Trophoblast cell (in vitro differentiated cells and primary cell): ENCODE measurements around the gene EGLN3.
"Not testable (repeated sequence)": the region's sequence is repeated elsewhere in the genome, so short reads cannot be mapped to it uniquely, and the experiment has no call there.

ENCODE experiments used
- DNase-seq, 2 donors: peaks; one replicate each; pipeline ENCODE4 v3.0.0-alpha.2; 2016
- H2AFZ ChIP-seq: 2 replicates; pipeline ENCODE4 v1.6.1; 2013; ENCODE audit warnings: low read length, moderate library complexity, mild to moderate bottlenecking; ENCODE audit not compliant: insufficient read depth, poor library complexity
- H2AK5ac ChIP-seq: 2 replicates; pipeline ENCODE4 v1.6.1; 2013; ENCODE audit warnings: mild to moderate bottlenecking, low read length
- H2BK120ac ChIP-seq: 2 replicates; pipeline ENCODE4 v1.6.1; 2013; ENCODE audit warnings: low read length, mild to moderate bottlenecking, moderate library complexity; ENCODE audit not compliant: insufficient read depth, poor library complexity
- H2BK12ac ChIP-seq: 2 replicates; pipeline ENCODE4 v1.6.1; 2013; ENCODE audit warnings: mild to moderate bottlenecking, low read length, moderate library complexity
- H2BK5ac ChIP-seq: 2 replicates; pipeline ENCODE4 v1.6.1; 2013; ENCODE audit warnings: low read length, low read depth, moderate library complexity, mild to moderate bottlenecking; ENCODE audit not compliant: poor library complexity
- H3K14ac ChIP-seq: 2 replicates; pipeline ENCODE4 v1.6.1; 2013; ENCODE audit warnings: mild to moderate bottlenecking, low read length
- H3K18ac ChIP-seq: 2 replicates; pipeline ENCODE4 v1.6.1; 2013; ENCODE audit warnings: mild to moderate bottlenecking, low read length
- H3K23ac ChIP-seq: 2 replicates; pipeline ENCODE4 v1.6.1; 2013; ENCODE audit warnings: low read length
- H3K27ac ChIP-seq: 2 replicates; pipeline ENCODE4 v1.5.1; 2013; ENCODE audit warnings: low read depth, mild to moderate bottlenecking, inconsistent platforms, low read length, moderate library complexity
- H3K27me3 ChIP-seq: 2 replicates; pipeline ENCODE4 v1.6.1; 2013; ENCODE audit warnings: inconsistent platforms, mild to moderate bottlenecking, low read length, moderate library complexity; ENCODE audit not compliant: insufficient read depth
- H3K36me3 ChIP-seq, 2 experiments: 1 replicate in 1 of 2; 2 replicates in 1 of 2; pipeline ENCODE4 v1.6.1; 2013; ENCODE audit warnings: low read length in 2 of 2, mild to moderate bottlenecking in 2 of 2, moderate library complexity in 1 of 2; ENCODE audit not compliant: insufficient read depth in 2 of 2, control insufficient read depth in 1 of 2
- H3K4ac ChIP-seq: 2 replicates; pipeline ENCODE4 v1.6.1; 2013; ENCODE audit warnings: low read depth, mild to moderate bottlenecking, low read length, moderate library complexity
- H3K4me1 ChIP-seq, 2 experiments: 1 replicate in 1 of 2; 2 replicates in 1 of 2; pipeline ENCODE4 v1.6.1; 2013; ENCODE audit warnings: low read length in 2 of 2, mild to moderate bottlenecking in 2 of 2, moderate library complexity in 1 of 2; ENCODE audit not compliant: insufficient read depth in 2 of 2, control insufficient read depth in 1 of 2
- H3K4me2 ChIP-seq: 2 replicates; pipeline ENCODE4 v1.6.1; 2013; ENCODE audit warnings: inconsistent platforms, mild to moderate bottlenecking, low read length, moderate library complexity
- H3K4me3 ChIP-seq: 2 replicates; pipeline ENCODE4 v1.5.1; 2013; ENCODE audit warnings: mild to moderate bottlenecking, low read depth, low read length, inconsistent platforms
- H3K79me1 ChIP-seq: one replicate; pipeline ENCODE4 v1.6.1; 2013; ENCODE audit warnings: low read length
- H3K79me2 ChIP-seq: 2 replicates; pipeline ENCODE4 v1.6.1; 2013; ENCODE audit warnings: low read length, mild to moderate bottlenecking; ENCODE audit not compliant: control insufficient read depth, insufficient read depth, poor library complexity
- H3K9ac ChIP-seq: 2 replicates; pipeline ENCODE4 v1.6.1; 2013; ENCODE audit warnings: mild to moderate bottlenecking, low read length
- H3K9me3 ChIP-seq: 2 replicates; pipeline ENCODE4 v1.6.1; 2013; ENCODE audit warnings: low read depth, mild to moderate bottlenecking, control low read depth, inconsistent platforms, low read length; ENCODE audit not compliant: insufficient read depth
- H4K12ac ChIP-seq: 2 replicates; pipeline ENCODE4 v1.6.1; 2013; ENCODE audit warnings: low read depth, mild to moderate bottlenecking, low read length, moderate library complexity
- H4K8ac ChIP-seq: 2 replicates; pipeline ENCODE4 v1.6.1; 2013; ENCODE audit warnings: low read depth, mild to moderate bottlenecking, low read length, moderate library complexity
- H4K91ac ChIP-seq: one replicate; pipeline ENCODE4 v1.6.1; 2013; ENCODE audit warnings: low read depth, mild to moderate bottlenecking, low read length, moderate library complexity
- WGBS: extraction: QIAGEN DNeasy Blood & Tissue Kit; methylation state at CpG from one replicate; pipeline ENCODE4 v1.1.7; 2013; ENCODE audit warnings: missing lambda C conversion rate; ENCODE audit not compliant: insufficient read length, insufficient coverage; ENCODE audit errors: extremely low coverage; 5-methylcytosine and 5-hydroxymethylcytosine counted together

Gene EGLN3

DNA sequence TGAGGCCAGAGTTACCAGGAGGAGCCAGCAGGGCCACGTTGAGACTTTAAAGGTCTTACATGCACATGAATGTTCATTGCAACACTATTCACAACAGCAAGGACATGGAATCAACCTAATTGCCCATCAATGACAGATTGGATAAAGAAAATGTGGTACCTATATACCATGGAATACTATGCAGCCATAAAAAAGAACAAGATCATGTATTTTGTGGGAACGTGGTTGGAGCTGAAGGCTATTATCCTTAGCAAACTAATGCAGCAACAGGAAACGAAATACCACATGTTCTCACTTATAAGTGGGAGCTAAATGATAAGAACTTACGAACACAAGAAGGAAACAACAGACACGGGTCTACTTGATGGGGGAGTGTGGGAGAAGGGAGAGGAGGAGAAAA lies 11.6 kb upstream of the EGLN3 start:
- WGBS = no CpG with 5 or more reads among the region's 5 CpGs
- not testable (repeated sequence) for H3K27me3 ChIP-seq, H4K8ac ChIP-seq

GRCh38 chr14:33962016-33962415 lies 11.1 kb upstream of the EGLN3 start:
- no peak overlapping the region for H3K14ac ChIP-seq
- no peak overlapping the region for H2BK5ac ChIP-seq
- H2AK5ac ChIP-seq = no peak overlapping the region
- no peak overlapping the region for H4K91ac ChIP-seq
- H3K9ac ChIP-seq = no peak overlapping the region
- H3K23ac ChIP-seq = no peak overlapping the region
- H3K18ac ChIP-seq = no peak overlapping the region
- no peak overlapping the region for H3K4me3 ChIP-seq
- no peak overlapping the region for H2BK120ac ChIP-seq
- H3K4ac ChIP-seq = no peak overlapping the region
- H2BK12ac ChIP-seq = no peak overlapping the region
- no peak overlapping the region for H4K8ac ChIP-seq
- H3K79me1 ChIP-seq = no peaks in the 10 kb centered on the region
- DNase-seq = no peak
- H3K27me3 ChIP-seq = no peaks in the 10 kb centered on the region
- no peaks in the 10 kb centered on the region for H3K36me3 ChIP-seq
- no peak overlapping the region for H3K4me2 ChIP-seq
- no peak overlapping the region for H4K12ac ChIP-seq
- H3K4me1 ChIP-seq = no peaks in the 10 kb centered on the region
- H3K79me2 ChIP-seq = no peaks in the 10 kb centered on the region
- H2AFZ ChIP-seq = no peak overlapping the region
- no peak overlapping the region for H3K27ac ChIP-seq
- WGBS = no CpG with 5 or more reads among the region's 3 CpGs
- H3K9me3 ChIP-seq = no peaks in the 10 kb centered on the region

More for the DNA sequence above, 11.6 kb upstream of the EGLN3 start:
- H3K4ac ChIP-seq, DNase-seq, H2BK12ac ChIP-seq, H3K9ac ChIP-seq, H3K79me2 ChIP-seq, H3K4me1 ChIP-seq, H4K12ac ChIP-seq, H2BK5ac ChIP-seq, H3K14ac ChIP-seq, H3K4me2 ChIP-seq, H3K9me3 ChIP-seq, H3K79me1 ChIP-seq, H3K18ac ChIP-seq, H2AFZ ChIP-seq, H3K23ac ChIP-seq, H4K91ac ChIP-seq, H2AK5ac ChIP-seq, H3K4me3 ChIP-seq, H3K36me3 ChIP-seq, H3K27ac ChIP-seq, H2BK120ac ChIP-seq: not testable (repeated sequence)

DNA sequence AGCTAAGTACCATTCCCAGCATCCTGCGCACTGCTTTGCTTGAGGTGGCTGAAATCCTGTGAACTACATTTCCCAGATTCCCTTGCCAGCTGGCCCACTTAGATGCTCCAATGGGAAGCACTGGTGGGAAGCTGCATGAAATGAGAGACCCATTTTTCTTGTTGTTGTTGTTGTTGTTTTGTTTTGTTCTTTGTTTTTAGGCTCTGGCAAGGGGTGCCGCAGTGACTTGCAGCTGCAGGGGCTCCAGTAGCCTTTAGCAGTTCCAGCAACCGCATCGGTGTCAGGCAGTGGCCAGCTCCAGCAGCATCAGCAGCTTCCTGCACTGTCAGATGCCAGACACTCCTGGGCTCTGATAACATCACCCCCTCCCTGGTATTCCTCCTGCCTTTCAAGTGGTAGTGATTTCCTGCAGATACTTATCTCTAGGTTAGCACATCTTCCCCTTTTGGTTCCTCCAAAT lies 8.8 kb upstream of the EGLN3 start:
- Histone ChIP-seq H3K9me3 (no peaks in the 10 kb centered on the region), H2AFZ (peak overlapping the region; percentile 45), H3K4me3 (no peak overlapping the region), H3K36me3 (no peaks in the 10 kb centered on the region), H3K14ac (no peak overlapping the region), H4K12ac (no peak overlapping the region), H3K4ac (no peak overlapping the region), H3K27me3 (no peaks in the 10 kb centered on the region), H3K4me2 (peak overlapping the region; percentile 37), H2BK12ac (no peak overlapping the region), H3K79me2 (no peaks in the 10 kb centered on the region), H2AK5ac (no peak overlapping the region), H4K8ac (no peak overlapping the region), H3K23ac (no peak overlapping the region), H3K18ac (no peak overlapping the region), H3K27ac (no peak overlapping the region), H2BK120ac (no peak overlapping the region), H2BK5ac (no peak overlapping the region), H3K79me1 (no peaks in the 10 kb centered on the region), H3K9ac (no peak overlapping the region), H4K91ac (no peak overlapping the region), H3K4me1 (no peaks in the 10 kb centered on the region)
- WGBS = no CpG with 5 or more reads among the region's 4 CpGs
- peak; percentile 89 to 96 for DNase-seq

DNA sequence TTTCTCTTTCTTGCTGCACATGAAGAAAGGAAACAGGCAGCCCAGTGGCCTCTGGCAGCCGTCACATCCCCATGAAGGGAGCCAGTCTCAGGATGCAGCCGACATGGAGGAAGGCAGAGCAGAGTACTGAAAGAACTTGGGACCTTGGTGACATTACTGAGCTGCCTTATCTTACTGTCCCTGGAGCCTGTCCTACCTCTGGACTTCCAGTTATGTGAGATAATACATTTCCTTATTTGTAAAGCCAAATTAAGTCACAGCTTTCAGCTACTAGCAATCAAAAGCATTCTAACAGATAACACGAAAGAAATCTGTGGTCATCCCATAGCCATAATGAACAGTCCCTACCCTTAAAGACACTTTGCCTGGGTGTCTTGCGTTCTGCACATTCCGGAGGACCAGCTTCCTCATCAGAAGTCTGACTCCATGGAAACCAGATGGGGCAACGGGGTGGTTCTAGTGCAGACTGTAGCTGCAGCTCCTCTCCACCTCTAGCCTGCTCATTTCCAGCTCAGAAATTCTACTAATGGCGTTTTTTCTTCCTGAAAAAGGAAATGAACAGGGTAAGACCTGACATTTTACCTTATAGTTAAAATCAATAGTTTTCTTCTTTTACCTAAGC lies 7.8 kb upstream of the EGLN3 start:
- Histone ChIP-seq H3K4me1 (no peaks in the 10 kb centered on the region), H2AK5ac (no peak overlapping the region), H3K4me3 (no peak overlapping the region), H3K27ac (no peak overlapping the region), H3K4me2 (no peak overlapping the region), H3K9me3 (peaks cover 2% of the 10 kb centered on the region), H4K12ac (no peak overlapping the region), H2BK12ac (no peak overlapping the region), H2BK5ac (no peak overlapping the region), H3K36me3 (no peaks in the 10 kb centered on the region), H3K9ac (no peak overlapping the region), H3K4ac (no peak overlapping the region), H3K27me3 (no peaks in the 10 kb centered on the region), H3K18ac (no peak overlapping the region), H2AFZ (no peak overlapping the region), H3K23ac (no peak overlapping the region), H3K14ac (no peak overlapping the region), H3K79me2 (no peaks in the 10 kb centered on the region), H2BK120ac (no peak overlapping the region), H4K91ac (no peak overlapping the region), H4K8ac (no peak overlapping the region), H3K79me1 (no peaks in the 10 kb centered on the region)
- DNase-seq = peak; percentile 70 to 90
- WGBS = no CpG with 5 or more reads among the region's 7 CpGs
